Nephron progenitor cell (in vitro differentiated cells): ENCODE data around the gene RFTN1.
A peak's percentile ranks its signal among the peaks of the same experiment; 100 is the strongest.

Experiments
- DNase-seq: peaks from one replicate; pipeline ENCODE4 v3.0.0; 2021
- H3K27ac Mint-ChIP-seq: 2 replicates; pipeline ENCODE4 v1.8.0; 2021; ENCODE audit warnings: mild to moderate bottlenecking, moderate library complexity, mixed read lengths
- H3K27me3 Mint-ChIP-seq: 2 replicates; pipeline ENCODE4 v1.8.0; 2021; ENCODE audit warnings: mild to moderate bottlenecking, low read depth, mixed read lengths; ENCODE audit not compliant: poor library complexity
- H3K36me3 Mint-ChIP-seq: 2 replicates; pipeline ENCODE4 v1.8.0; 2021; ENCODE audit warnings: low read depth, mixed read lengths
- H3K4me1 Mint-ChIP-seq: 2 replicates; pipeline ENCODE4 v1.8.0; 2021; ENCODE audit warnings: mixed read lengths
- H3K4me3 Mint-ChIP-seq: 2 replicates; pipeline ENCODE4 v1.8.0; 2021; ENCODE audit warnings: mild to moderate bottlenecking, moderate library complexity, mixed read lengths
- H3K9me3 Mint-ChIP-seq: 2 replicates; pipeline ENCODE4 v1.8.0; 2021; ENCODE audit warnings: mild to moderate bottlenecking, moderate library complexity, mixed read lengths
- TF ChIP-seq, protein P1 (sequence below): fragments of 200-600 bp; sonication (generic); IDR thresholded peaks from 2 replicates; pipeline ENCODE4 v1.5.0; 2021; ENCODE audit warnings: antibody characterized with exemption

RFTN1 gene

GRCh38 chr3:16286751-16287543 is 226.6 kb downstream of the RFTN1 start:
- H3K4me3 Mint-ChIP-seq, result no peak overlapping the region
- H3K27me3 Mint-ChIP-seq, result no peaks in the 10 kb centered on the region
- peaks cover 6% of the 10 kb centered on the region for H3K4me1 Mint-ChIP-seq
- H3K9me3 Mint-ChIP-seq, result no peaks in the 10 kb centered on the region
- H3K27ac Mint-ChIP-seq, result no peak overlapping the region
- no peak for DNase-seq
- TF ChIP-seq, protein P1, sequence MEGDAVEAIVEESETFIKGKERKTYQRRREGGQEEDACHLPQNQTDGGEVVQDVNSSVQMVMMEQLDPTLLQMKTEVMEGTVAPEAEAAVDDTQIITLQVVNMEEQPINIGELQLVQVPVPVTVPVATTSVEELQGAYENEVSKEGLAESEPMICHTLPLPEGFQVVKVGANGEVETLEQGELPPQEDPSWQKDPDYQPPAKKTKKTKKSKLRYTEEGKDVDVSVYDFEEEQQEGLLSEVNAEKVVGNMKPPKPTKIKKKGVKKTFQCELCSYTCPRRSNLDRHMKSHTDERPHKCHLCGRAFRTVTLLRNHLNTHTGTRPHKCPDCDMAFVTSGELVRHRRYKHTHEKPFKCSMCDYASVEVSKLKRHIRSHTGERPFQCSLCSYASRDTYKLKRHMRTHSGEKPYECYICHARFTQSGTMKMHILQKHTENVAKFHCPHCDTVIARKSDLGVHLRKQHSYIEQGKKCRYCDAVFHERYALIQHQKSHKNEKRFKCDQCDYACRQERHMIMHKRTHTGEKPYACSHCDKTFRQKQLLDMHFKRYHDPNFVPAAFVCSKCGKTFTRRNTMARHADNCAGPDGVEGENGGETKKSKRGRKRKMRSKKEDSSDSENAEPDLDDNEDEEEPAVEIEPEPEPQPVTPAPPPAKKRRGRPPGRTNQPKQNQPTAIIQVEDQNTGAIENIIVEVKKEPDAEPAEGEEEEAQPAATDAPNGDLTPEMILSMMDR, result no peak
- H3K36me3 Mint-ChIP-seq, result peaks cover 34% of the 10 kb centered on the region

DNA sequence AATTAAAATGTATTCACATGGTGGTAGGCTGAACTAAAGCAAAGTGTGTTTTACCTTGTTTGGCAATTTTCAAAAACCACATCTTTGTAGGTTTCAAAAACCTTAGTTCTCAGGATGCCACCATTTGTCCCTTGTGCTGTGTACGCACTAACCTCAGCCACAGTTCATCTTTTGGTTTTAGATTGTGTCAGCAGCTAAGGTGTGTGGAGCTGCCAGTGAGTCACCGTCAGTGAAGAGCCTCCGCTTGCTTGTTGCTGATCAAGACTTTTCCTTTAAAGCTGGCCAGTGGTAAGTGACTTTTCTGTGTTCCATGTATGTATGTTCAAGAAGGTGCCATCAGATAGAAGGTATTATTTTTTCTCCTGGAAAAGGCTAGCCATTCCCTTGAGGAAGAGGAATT is 227.3 kb downstream of the RFTN1 start:
- H3K9me3 Mint-ChIP-seq, result no peaks in the 10 kb centered on the region
- no peak overlapping the region for H3K27ac Mint-ChIP-seq
- H3K4me1 Mint-ChIP-seq, result peaks cover 6% of the 10 kb centered on the region
- TF ChIP-seq, protein P1, result no peak
- H3K27me3 Mint-ChIP-seq, result no peaks in the 10 kb centered on the region
- no peak for DNase-seq
- H3K36me3 Mint-ChIP-seq, result peaks cover 26% of the 10 kb centered on the region
- H3K4me3 Mint-ChIP-seq, result no peak overlapping the region

DNA sequence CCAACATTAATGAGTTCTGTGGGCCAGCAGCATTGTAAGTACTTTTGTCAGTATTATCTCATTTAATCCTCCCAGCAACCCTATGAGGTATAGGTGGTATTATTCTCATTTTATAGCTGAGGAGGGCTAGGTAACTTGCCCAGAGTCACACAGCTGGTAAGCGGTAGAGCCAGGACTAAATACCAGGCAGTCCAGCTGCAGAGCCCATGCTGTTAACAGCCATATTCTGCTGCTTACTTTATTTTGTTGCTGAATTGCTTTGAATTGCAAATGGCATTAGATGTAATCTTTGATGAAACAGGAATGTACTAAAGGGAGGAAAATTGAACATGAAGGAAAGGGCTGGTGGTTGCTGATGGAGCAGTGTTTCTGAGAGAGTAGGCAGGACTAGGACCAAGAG is 228.9 kb downstream of the RFTN1 start:
- H3K27ac Mint-ChIP-seq, result peak overlapping the region; percentile 7
- TF ChIP-seq, protein P1, result no peak
- H3K4me1 Mint-ChIP-seq, result peaks cover 6% of the 10 kb centered on the region
- H3K4me3 Mint-ChIP-seq, result no peak overlapping the region
- no peak for DNase-seq
- H3K27me3 Mint-ChIP-seq, result no peaks in the 10 kb centered on the region
- H3K9me3 Mint-ChIP-seq, result no peaks in the 10 kb centered on the region
- peaks cover 17% of the 10 kb centered on the region for H3K36me3 Mint-ChIP-seq

GRCh38 chr3:16280671-16281070 is 232.8 kb downstream of the RFTN1 start:
- no peaks in the 10 kb centered on the region for H3K4me1 Mint-ChIP-seq
- no peaks in the 10 kb centered on the region for H3K9me3 Mint-ChIP-seq
- H3K27me3 Mint-ChIP-seq, result no peaks in the 10 kb centered on the region
- TF ChIP-seq, protein P1, result no peak
- H3K27ac Mint-ChIP-seq, result no peak overlapping the region
- H3K36me3 Mint-ChIP-seq, result peaks cover 24% of the 10 kb centered on the region
- no peak for DNase-seq
- no peak overlapping the region for H3K4me3 Mint-ChIP-seq

- H3K36me3 Mint-ChIP-seq, result peaks cover 24% of the 10 kb centered on the region
- TF ChIP-seq, protein P1, result no peak
- no peaks in the 10 kb centered on the region for H3K4me1 Mint-ChIP-seq
- H3K9me3 Mint-ChIP-seq, result no peaks in the 10 kb centered on the region
- no peaks in the 10 kb centered on the region for H3K27me3 Mint-ChIP-seq
- no peak overlapping the region for H3K27ac Mint-ChIP-seq
- no peak for DNase-seq
- H3K4me3 Mint-ChIP-seq, result no peak overlapping the region
Observed at GRCh38 chr3:16279010-16279801, 234.3 kb downstream of the RFTN1 start.
